Measurements from ENCODE around the gene ZFAND3. TPM values are rescaled to one million over a fixed set of nuclear protein-coding genes. Genes with fewer than 3 reads are reported as not detected.

Gene ZFAND3, protein sequence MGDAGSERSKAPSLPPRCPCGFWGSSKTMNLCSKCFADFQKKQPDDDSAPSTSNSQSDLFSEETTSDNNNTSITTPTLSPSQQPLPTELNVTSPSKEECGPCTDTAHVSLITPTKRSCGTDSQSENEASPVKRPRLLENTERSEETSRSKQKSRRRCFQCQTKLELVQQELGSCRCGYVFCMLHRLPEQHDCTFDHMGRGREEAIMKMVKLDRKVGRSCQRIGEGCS
- 34.4 TPM for total RNA-seq

DNA sequence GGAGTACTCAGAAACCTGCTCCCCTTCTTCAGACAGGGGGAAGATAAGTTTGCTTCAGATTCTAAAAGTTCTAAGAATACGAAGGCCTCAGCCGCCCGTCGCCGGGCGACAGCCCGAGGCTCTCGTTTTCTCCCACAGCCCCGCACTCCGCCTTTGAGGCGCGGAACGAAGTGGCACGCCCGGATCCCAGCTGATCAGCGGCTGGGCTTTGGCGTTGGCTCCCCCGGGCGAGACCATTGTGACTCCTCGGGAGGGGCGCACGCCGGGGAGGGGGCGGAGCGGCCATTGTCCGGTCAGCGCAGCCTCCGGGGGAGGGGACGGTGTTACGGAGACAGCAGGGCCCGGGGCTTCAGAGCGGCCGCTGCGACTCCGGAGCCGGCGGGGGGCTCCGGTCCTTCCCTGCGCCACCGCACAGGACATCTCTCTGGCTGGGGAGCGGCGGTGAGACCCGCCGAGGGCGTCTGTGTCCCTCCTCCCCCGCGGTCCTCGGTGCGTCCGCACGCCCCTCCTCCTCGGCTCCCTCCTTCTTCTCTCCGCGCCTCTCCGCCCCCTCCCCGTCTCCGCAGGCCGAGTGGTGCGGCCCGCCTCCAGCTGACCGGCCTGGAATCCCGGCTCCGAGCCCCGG, at the start of gene ZFAND3:
ZFAND3 (plus strand) TSS at position 551 of the 625 bp plus-strand sequence. CDS start 219 bp downstream, outside the sequence.

Small RNA genes lying within 50 kb of the gene (small RNA-seq; reads per million reads assigned to genes)
- gene RN7SL285P (ENCODE audit: low replicate concordance) (not detected), gene RNU1-87P (ENCODE audit: low replicate concordance) (not detected)

Other genes with a start within 250 kb of the ZFAND3 start
- 90.8 TPM for gene MDGA1, start 121.8 kb upstream of the ZFAND3 start, total RNA-seq

All from parietal lobe (tissue), 2 donors.